H1 (cell line): Measurements from ENCODE around the gene GIGYF2. TPM values are rescaled to one million over a fixed set of nuclear protein-coding genes. Genes with fewer than 3 reads are reported as not detected.

Experiments
- EP300 ChIP-seq, 2 experiments: IDR thresholded peaks; 1 replicate in 1 of 2; 2 replicates in 1 of 2; pipeline ENCODE4 v1.6.1; 2011 to 2012; ENCODE audit warnings: low read depth in 2 of 2, low read length in 2 of 2, mild to moderate bottlenecking in 2 of 2, borderline replicate concordance in 1 of 2, inconsistent platforms in 1 of 2, moderate library complexity in 1 of 2
- POLR2AphosphoS5 ChIP-seq: IDR thresholded peaks from 2 replicates; pipeline ENCODE4 v1.6.1; 2011; ENCODE audit warnings: low read depth, low read length
- RXRA ChIP-seq: IDR thresholded peaks from 2 replicates; pipeline ENCODE4 v1.6.1; 2011; ENCODE audit warnings: low read depth, mild to moderate bottlenecking, low read length, moderate library complexity; ENCODE audit not compliant: insufficient read depth
- SP4 ChIP-seq: IDR thresholded peaks from 2 replicates; pipeline ENCODE4 v1.6.1; 2012; ENCODE audit warnings: low read length, inconsistent platforms
- YY1 ChIP-seq: IDR thresholded peaks from 2 replicates; pipeline ENCODE4 v1.6.1; 2011; ENCODE audit warnings: low read depth, mild to moderate bottlenecking, low read length
- polyA plus RNA-seq, 7 experiments: library from polyadenylated mRNA; depleted of rRNA in 3 of 7; stranded (reverse) in 5 of 7; unstranded in 2 of 7; fragments of >200 nt in 5 of 7; fragments of 200-250 nt in 2 of 7; gene quantifications; 1 replicate in 5 of 7; 2 replicates in 1 of 7; 4 replicates in 1 of 7; pipeline versions ENCODE4 v1.2.1 to v1.2.3, GENCODE V29; 2011 to 2013; ENCODE audit warnings: missing spikeins in 2 of 7, mixed read lengths in 2 of 7
- total RNA-seq: library from RNA; stranded (reverse); fragmentation: NEBNext Ultra II Directional; extraction: Animal tissue kit (Norgen Biotek cat#: 25700); gene quantifications from 2 replicates; pipeline ENCODE4 v1.2.1, GENCODE V29; 2021

GIGYF2 gene
- total and polyA plus RNA-seq, 2 of the 8 experiments (the other 6 are each of a cell fraction or from before 2014, with no cell fraction given), result 22.3 to 62.0 TPM

DNA sequence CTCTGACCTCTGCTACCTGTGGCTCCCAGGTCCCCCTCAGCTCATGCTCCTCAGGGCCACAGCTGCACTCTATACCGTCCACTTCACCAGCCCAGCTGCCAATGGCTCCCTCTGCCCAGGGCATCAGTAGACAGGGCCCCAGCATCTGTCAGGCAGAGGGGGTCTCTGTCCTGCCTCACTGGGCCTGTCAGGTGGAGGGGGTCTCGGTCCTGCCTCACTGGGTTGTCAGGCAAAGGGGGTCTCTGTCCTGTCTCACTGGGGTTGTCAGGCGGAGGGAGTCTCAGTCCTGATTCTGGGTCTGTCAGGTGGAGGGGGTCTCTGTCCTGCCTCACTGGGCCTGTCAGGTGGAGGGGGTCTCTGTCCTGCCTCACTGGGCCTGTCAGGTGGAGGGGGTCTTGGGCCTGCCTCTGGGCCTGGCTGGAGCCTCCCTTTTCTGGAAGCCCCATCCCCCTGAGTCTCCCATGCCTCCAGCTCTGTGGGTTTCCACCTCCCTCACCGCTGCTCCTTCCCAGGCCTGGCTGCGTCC, 192.8 kb downstream of the GIGYF2 start (continued):
- TF ChIP-seq YY1 (no peak), RXRA (no peak), EP300 (IDR thresholded peaks at IDR 0.05; ENCODE audit: borderline replicate concordance in 1 of 2, low read depth in 2 of 2, low read length in 2 of 2) (no peak), SP4 (no peak), POLR2AphosphoS5 (no peak)
